ENCODE measurements around the gene EEF1G.
"Not testable (repeated sequence)": the region's sequence is repeated elsewhere in the genome, so short reads cannot be mapped to it uniquely, and the experiment has no call there.

EEF1G gene

GRCh38 chr11:62553839-62554361 lies 19.8 kb downstream of the EEF1G start:
- no peak for DNase-seq

DNA sequence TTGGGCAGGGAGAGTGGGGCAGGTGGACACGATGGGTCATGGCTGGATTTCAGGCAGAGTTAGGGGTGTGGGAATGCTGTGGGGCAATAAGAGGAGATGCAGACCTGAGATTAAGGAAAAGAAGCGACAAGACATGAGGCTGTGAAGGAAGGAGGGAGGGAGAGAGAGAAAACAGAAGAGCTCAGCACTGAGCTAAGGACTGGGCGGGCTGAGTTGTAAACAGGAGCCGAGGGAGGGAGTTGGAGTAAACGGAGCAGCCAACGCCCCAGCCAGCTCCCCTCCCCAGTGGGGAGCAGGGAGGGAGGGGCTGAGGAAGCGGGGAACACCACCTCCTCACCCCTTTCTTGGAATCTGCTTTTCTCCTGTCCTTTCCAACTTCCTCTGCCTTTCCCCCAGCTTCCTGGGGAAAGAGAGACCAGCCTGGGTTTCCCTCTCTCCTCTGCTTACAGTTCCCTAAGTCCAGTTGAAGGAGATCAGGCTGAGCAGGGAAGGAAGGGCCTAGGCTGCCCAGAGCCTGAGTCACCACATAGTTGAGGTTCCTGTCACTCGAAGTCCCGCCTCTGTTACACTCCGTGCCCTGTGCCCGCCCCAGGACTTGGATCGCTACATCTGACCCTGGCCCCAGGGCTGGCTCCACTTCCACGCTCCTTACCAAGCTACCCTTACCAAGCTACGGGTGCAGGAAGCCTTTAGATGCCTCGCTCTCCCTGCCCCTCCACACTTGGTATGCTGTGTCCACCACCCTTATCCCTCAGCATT lies 20.4 kb downstream of the EEF1G start:
- DNase-seq: no peak

GRCh38 chr11:62552485-62553079 lies 21.1 kb downstream of the EEF1G start:
- DNase-seq: peak; percentile 74

DNA sequence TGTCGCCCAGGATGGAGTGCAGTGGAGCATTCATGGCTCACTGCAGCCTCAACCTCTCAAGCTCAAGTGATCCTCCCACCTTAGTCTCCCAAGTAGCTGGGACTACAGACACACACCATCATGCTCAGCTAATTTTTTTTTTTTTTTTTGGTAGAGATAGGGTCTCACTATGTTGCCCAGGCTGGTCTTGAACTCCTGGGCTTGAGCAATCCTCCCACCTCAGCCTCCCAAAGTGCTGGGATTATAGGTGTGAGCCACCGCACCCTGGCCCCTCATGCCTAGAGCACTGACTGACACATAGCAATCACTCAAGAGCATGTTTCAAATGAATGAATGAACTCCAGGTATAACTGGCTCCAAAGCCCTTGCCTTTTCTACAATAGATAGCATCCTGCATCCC lies 23.2 kb downstream of the EEF1G start:
- DNase-seq: not testable (repeated sequence)

- no peak for DNase-seq
These were observed 25.0 kb downstream of the EEF1G start for GRCh38 chr11:62548545-62549335.

DNA sequence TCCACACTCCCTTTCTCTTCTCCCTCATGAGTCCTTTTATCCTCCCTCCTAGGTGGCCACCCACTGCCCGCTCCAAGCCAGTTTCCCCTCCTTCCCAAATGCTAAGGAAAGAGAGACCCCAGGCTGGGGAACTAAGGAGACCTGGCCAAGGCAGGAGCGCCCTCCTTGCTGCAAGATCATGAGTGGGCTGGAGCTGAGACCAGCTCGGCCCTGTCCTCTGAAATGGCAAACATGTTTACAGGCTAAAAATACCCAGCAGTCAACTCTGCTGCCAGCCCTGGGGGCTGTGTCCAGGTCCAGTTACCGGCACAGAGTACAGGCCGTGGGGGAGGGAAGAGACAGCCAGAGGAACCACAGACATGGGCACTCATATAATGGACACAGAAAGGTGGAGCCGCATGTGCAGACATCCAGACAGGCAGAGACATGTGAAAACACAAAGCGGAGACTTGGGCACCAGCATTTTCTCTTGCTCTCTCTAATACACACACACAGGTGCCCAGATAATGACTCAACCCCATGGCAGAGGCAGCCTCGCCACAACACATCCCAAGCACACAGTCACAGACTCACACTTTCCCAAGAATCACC lies 25.9 kb downstream of the EEF1G start:
- no peak for DNase-seq

GRCh38 chr11:62546929-62547625 lies 26.6 kb downstream of the EEF1G start:
- no peak for DNase-seq

- DNase-seq: no peak
These were observed 27.3 kb downstream of the EEF1G start, which contains the start of gene AHNAK for GRCh38 chr11:62546244-62546928. AHNAK (minus strand) TSS chr11:62546806; CDS start chr11:62536098, 10,708 bp downstream.

DNA sequence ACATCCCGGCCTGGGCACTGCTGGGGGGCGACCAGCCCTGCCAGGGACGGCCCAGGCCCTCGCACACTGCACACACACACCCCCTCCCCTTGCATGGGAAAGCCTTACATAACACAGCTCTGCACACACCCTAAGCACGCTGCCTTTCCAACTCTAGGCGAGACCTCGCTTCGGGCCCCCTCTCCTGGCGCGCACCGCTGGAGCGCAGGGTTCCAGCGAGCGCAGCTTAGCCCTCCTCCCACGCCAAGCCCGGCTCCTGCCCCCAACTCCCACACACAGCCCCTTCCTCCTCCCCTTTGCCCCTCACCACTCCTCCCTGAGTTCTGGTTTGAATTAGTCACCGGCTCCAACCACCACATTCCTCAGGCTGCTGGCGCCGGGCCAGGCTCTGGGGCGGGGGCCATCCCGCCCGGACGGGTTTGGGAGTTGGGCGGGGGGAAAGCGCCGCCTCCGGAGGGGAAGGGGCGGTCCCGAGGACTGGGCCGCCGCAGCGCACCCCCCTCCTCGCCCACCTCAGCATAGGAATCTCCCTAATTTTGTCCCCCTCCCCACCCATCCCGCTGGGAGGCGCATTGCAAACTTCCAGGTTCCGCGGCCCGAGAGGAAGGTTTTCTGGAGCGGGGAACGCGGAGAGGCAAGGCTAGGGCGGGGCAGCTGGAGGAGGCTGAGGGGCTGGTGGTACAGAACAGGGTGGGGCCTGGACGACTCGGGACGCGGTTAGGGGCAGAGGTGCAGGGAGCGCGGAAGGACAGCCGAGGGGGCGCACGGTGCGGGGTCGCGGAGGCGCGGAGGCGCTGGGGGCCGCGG lies 28.1 kb downstream of the EEF1G start:
- DNase-seq: peak; percentile 60

GRCh38 chr11:62544581-62545436 lies 28.9 kb downstream of the EEF1G start:
- no peak for DNase-seq

DNA sequence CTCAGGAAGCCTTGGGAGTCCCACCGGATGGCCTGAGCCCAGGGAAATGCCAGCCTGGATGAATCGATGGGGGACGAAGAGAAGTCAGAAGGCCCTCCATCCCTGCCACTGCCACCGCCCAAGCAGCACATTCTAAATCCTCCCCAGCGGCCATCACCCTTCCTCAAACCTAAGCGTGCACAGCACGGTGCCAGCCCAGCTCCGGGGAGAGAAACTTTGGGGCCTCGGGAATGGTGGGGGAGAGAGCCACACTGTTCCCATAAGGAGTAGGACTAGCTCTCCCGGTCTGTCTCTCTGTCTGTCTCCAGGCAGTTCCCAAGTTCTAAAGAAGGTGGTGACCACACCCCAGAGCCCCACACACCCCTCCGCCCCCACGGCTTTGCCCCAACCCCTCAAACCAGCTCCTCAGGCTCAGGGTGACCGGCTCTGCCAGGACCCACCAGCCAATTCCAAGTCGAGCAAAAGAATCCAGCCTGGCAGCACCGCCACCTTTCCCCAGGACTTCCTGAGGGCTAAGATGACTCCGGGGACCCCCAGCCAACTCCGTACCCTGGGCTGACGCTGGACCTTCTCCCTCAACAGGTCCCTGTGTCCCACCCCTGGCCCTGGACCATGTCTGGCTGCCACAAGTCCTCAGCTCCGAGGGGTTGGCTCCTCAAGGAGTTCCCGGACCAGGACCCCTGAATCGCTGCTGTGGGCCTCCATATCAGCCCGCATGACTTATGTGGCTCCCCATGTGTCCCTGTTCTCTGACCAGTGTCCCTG lies 29.8 kb downstream of the EEF1G start:
- DNase-seq: no peak

DNA sequence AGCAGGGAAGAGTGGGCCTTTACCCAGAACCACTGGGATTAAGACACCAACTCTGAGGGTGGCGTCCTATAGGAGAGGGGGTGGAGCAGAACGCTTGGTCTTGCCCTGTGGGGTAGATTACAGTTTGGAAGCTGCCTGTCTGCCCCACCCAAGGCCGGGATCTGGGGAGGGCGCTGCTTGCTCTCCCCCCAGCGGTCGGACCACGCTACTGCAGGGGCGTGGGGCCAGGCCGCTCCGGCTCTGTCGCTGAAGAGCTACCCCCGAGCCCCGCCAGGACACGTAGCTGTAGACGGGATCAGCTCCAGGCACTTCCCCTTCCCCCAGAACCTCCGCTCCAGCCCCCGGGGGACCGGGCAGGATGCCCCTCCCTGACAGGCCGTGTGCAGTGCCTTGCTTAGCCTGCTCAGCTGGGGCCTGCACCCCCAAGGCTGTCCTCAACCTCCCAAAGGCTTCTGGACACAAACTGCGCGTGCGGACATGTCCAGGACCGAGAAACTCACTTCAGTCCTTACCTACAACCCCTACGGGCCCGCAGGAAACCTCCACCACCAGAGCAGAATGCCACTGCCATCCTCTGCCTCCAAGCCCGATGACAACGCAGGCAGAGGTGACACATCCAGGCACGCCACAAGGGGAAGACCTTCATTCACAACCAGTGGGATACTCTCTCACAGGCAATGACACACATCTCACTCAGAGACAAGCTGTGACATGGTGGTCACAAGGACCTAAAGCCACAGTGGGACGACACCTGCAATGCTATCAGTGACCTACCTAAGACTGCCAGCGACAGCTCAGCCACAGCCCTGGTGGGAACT lies 30.7 kb downstream of the EEF1G start:
- DNase-seq: peak; percentile 37

DNA sequence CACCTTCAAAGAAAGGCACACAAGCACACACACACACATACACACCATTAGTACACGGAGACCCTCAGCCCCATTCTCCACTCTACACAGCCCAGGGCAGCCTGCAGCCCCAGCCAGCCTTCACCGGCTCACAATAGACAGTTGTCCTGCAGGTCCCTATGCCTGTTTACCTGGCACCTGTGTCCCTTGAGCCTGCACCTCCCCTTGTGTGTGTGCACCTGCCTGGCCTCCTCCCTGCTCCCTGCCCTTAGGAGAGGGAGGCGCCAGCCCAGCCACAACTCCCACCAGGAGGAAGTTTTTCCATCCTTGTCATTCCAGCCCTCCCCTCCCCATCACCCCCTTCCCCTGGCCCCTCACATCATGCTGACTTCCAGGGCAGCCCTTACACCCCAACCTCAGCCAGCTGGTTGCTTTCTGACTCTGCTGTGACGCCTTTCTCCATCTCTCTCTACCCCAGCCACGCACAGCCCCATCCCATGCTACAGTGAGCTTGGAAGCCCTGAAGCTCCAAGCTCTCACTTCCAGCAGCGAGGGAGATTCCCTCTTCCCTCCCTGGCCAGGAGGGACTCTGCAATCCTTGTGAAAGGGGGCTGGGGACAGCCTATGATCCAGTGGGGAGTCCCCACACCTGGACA lies 31.5 kb downstream of the EEF1G start:
- no peak for DNase-seq

DNA sequence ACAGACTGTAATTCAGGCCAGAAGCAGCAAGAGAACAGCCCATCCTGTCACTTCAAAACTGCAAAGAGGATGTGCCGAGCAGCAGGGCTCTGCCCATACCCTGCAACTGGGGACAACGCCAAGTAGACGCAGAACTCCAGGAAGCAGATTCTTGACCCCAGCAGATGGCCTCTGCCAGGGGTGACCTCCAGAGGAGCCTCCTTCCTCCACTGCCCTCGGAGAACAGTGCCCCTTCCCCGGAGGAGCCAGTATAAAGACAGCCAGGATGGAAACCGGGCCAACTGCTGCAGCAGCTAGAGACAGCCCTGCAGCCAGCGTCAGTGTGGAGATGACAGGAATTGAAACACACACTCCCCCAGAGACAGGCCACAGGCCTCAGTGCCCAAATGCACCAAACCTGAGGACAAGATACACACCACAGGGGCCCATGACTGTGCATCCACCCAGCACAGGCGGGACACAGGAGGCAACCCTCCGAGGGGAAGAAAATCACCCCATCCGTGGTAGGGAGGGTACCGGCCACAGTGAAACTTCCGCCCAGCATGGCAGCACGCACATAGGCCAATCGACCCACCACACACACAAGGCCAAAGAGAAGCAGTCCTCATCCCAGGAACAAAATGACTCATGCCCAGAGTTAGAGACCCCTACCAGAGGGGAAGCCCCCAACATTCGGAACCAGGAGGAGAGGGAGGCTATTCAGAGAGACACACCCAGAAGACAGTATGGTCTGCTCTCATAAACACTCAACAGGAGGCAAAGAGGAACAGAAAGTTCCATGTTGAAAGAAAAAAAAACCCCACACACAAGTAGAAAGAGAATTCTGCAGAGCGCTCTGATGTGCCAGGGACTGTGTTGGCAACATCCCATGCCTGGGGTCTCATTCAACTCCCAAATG lies 32.6 kb downstream of the EEF1G start:
- DNase-seq: no peak

DNA sequence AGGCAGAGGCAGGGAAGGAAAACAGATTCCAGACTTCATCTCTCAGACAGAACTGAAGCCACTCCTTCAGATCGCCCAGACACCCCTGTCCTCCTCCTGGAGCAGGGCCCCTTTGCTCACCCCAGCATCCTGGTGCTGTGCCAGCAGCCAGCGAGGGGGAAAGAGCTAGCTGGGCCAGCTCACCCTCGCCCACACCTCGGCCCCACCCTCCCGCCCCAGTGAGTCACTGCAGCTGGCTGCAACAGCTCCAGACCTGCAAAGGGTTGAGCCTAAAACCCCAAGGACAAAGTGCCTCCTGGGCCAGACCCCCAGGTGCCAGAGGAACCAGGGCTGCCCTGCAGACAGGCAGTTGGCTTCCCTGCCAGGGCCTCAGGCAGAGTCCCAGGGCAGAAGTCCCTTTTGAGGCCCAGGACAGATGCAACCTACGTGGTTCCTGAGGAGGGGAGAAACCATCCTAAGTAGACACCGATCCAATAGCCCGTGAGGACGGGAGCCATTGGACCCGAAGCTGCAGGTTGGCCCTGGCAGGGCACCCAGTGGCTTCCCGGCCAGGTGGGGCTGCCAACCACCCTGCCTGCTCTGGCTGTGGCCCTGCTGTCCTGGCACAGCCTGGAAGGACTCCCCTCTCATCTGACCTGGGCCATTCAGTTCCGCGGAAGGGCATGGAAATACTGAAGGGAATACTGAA lies 34.3 kb downstream of the EEF1G start:
- peak; percentile 14 for DNase-seq

All from NCI-H2171 treated with DMSO at 0.1 percent for 48 hours (cell line).